Stomach (tissue), 4 donors: ENCODE results near the gene SHC1.

Experiments
- EP300 ChIP-seq: sonication (generic); formaldehyde crosslinking; IDR thresholded peaks from one replicate; pipeline ENCODE4 v1.6.1; 2017; ENCODE audit warnings: antibody characterized with exemption
- POLR2A ChIP-seq, 4 donors: fragments of 450-650 bp; IDR thresholded peaks; one replicate each; pipeline ENCODE4 v1.6.1; 2016; ENCODE audit warnings: antibody characterized with exemption in 4 of 4, control low read depth in 2 of 4, mild to moderate bottlenecking in 1 of 4, moderate library complexity in 1 of 4
- POLR2AphosphoS5 ChIP-seq, 3 donors: sonication (generic); formaldehyde crosslinking; IDR thresholded peaks; one replicate each; pipeline ENCODE4 v1.6.1; 2016; ENCODE audit warnings: antibody characterized with exemption in 3 of 3
- TF ChIP-seq, protein P1 (sequence below), 7 experiments: fragments of 450-650 bp in 4 of 7; fragments of 200-600 bp in 3 of 7; sonication (generic) in 3 of 7; IDR thresholded peaks; one replicate each; pipeline ENCODE4 v1.5.1; 2016 to 2019; ENCODE audit warnings: antibody characterized with exemption in 7 of 7, control low read depth in 2 of 7, mild to moderate bottlenecking in 1 of 7

- TF ChIP-seq, protein P1, sequence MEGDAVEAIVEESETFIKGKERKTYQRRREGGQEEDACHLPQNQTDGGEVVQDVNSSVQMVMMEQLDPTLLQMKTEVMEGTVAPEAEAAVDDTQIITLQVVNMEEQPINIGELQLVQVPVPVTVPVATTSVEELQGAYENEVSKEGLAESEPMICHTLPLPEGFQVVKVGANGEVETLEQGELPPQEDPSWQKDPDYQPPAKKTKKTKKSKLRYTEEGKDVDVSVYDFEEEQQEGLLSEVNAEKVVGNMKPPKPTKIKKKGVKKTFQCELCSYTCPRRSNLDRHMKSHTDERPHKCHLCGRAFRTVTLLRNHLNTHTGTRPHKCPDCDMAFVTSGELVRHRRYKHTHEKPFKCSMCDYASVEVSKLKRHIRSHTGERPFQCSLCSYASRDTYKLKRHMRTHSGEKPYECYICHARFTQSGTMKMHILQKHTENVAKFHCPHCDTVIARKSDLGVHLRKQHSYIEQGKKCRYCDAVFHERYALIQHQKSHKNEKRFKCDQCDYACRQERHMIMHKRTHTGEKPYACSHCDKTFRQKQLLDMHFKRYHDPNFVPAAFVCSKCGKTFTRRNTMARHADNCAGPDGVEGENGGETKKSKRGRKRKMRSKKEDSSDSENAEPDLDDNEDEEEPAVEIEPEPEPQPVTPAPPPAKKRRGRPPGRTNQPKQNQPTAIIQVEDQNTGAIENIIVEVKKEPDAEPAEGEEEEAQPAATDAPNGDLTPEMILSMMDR (IDR thresholded peaks at IDR 0.05): no peak
- TF ChIP-seq EP300 (no peak), POLR2A (IDR thresholded peaks at IDR 0.05) (no peak), POLR2AphosphoS5 (IDR thresholded peaks at IDR 0.05) (no peak)
These were observed 7.7 kb downstream of the SHC1 start for GRCh38 chr1:154962795-154963330.
